Kasumi-1 (cell line): Measurements from ENCODE around the gene NAALADL2.
A peak's percentile ranks its signal among the peaks of the same experiment; 100 is the strongest.
"Not testable (repeated sequence)": the region's sequence is repeated elsewhere in the genome, so short reads cannot be mapped to it uniquely, and the experiment has no call there.

Source experiments
- DNase-seq, 2 experiments: peaks; one replicate each; lab custom pipeline; 2025; lab: John Stamatoyannopoulos, UW

Gene NAALADL2

GRCh38 chr3:175129571-175129970, 270.4 kb downstream of the NAALADL2 start:
- no peak for DNase-seq

DNA sequence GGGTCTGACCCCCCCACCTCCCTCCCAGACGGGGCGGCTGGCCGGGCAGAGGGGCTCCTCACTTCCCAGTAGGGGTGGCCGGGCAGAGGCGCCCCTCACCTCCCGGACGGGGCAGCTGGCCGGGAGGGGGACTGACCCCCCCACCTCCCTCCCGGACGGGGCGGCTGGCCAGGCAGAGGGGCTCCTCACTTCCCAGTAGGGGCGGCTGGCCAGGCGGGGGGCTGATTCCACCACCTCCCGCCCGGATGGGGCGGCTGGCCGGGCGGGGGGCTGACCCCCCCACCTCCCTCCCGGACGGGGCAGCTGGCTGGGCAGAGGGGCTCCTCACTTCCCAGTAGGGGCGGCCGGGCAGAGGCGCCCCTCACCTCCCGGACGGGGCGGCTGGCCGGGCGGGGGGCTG, 272.7 kb downstream of the NAALADL2 start:
- not testable (repeated sequence) for DNase-seq

- not testable (repeated sequence) for DNase-seq
These were observed 273.6 kb downstream of the NAALADL2 start for GRCh38 chr3:175132706-175133105.

DNA sequence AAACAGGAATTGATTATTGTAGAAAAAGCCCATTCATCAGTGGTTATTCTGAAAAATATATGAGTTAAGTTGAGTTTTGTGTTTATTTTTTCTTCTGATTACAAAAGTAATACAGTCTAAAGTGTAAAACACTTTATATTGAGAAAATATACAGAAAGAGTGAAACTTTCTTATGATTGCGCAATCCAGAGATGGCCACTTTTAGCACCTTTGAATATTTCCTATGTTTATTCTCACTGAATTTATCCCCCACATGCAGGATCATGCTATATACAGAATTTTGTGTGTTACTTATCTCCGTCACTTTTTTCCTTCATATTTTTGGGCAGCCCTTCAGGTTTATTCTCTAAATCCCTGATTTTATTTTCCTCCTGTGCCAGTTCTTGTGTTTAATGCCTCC, 285.2 kb downstream of the NAALADL2 start:
- DNase-seq: no peak

DNA sequence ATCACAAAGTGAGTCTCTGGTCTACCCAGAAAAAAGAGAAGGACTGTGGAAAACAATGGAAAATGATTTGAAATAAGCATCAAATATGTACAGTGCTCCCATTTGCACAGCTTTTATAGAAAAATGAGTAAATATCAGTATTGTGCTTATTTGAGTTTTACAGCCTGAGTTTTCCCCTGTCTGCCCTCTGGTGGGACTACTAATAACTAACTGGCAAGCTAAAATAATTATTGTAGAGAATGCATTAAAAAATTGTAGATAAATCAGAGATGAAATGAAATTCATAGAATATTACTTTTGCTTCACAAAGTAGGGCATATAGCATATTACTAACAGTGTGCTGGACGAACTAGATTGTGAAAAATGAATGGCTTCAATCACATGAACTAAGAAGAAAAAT, 287.1 kb downstream of the NAALADL2 start:
- DNase-seq: peak; percentile 8 to 23

DNA sequence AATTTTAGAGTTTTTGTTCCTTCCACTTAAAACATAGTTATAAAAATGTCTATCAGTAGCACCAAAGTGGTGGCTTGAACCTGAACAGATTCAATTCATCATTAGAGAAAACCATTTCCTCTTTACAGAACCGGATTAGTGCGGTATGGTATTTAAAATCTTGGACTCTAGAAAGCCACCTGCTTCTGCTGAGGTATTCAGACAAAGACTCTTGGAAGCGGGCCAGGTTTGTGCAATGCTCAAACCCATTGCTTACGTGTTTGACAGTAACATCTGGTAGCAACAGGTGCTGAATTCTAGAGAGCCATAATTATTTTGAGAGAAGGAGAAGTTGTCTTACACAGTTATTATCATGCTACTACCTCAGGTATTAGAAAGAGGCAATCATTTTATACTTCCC, 290.5 kb downstream of the NAALADL2 start:
- no peak for DNase-seq

DNA sequence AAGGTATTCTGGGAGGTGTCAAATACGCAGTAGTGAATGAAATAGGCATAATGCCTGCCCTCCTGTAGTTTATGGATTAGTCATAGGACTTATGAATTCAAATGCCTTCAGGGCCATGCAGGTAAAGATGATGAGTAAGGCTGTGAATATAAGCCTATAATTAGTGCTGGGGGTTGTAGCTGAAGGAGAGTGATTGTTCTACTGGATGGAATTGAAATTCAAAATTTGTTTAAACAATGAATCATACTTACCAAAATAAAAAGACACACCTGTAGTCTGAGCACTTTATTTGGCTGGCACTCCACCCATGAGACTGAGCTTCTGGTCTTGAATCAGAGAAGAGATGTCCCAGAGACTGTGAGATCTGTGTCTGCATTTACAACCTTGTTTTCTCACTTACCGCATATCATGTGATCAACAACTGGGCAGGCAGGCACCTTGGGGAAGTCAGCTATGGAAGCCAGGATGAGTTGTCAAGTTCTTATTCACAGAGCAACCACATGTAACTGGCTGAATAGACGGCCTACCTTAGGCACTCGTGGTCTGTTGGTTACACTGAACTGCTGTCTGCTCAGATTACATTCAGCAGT, 291.8 kb downstream of the NAALADL2 start:
- DNase-seq: no peak

- DNase-seq: no peak
These were observed 294.5 kb downstream of the NAALADL2 start for GRCh38 chr3:175153595-175153994.

DNA sequence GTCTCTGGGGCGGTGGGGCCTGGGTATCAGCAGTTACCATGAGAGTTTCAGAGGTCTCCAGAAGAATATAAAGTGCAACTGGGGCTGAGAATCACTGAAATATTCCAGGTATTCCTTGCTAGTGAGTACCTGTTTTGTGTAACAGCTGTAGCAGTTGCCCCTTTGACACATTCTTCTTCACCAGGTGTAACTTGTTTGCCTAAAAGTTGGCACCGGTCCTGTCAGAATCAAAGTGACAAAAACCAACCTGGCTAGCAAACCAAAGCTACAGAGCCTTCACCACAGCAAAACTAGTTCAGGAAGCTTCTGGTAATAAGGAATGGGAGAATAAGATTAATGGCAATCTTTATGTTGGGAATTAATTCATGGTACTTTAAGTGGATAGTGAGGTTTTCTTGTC, 296.0 kb downstream of the NAALADL2 start:
- DNase-seq: no peak

DNA sequence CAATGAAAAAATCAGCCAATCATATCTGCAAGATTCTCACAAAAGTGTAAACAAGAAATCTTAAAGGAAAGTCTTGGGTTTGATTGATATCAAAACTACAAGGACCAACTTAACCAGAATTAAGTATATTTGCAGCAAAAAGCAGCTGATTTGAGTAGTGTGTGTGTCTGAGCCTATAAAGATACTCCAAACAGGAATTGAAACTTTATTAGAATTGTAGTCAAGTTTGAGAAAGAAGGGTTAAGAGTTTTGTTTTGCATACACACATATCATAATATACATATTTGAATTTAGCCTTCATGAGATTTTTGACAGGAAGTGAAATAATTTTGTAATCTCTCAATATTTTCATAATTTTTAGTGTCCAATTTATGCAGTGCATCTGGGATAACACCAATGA, 300.1 kb downstream of the NAALADL2 start:
- no peak for DNase-seq

DNA sequence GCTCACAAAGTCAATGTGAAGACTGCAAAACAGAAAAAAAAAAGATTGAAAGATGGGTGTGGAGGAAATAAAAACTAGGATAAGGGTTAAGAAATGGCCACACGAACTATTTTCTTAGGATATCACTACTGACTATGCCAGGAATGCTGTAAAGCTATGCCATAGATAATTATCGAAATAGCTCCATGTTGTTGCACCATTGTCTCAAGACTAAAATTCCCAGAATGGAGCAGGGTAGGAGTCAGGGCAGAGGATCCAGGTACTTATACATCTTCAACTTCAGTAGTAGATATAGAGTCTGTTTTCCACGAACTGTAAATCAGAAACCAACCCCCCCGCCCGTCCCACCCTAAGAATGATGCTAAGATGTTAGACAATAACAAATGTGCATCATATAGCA, 302.2 kb downstream of the NAALADL2 start:
- no peak for DNase-seq

GRCh38 chr3:175163686-175164085, 304.6 kb downstream of the NAALADL2 start:
- DNase-seq: no peak

DNA sequence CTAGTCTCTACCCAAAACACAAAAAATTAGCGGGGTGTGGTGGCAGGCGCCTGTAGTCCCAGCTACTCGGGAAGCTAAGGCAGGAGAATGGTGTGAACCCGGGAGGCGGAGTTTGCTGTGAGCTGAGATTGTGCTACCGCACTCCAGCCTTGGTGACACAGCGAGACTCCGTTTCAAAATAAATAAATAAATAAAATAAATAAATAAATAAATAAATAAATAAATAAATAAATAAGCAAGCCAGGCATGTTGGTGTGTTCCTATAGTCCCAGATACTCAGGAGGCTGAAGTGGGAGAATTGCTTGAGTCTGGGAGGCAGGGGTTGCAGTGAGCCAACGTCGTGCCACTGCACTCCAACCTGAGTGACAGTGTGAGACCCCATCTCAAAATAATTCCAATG, 314.0 kb downstream of the NAALADL2 start:
- not testable (repeated sequence) for DNase-seq

DNA sequence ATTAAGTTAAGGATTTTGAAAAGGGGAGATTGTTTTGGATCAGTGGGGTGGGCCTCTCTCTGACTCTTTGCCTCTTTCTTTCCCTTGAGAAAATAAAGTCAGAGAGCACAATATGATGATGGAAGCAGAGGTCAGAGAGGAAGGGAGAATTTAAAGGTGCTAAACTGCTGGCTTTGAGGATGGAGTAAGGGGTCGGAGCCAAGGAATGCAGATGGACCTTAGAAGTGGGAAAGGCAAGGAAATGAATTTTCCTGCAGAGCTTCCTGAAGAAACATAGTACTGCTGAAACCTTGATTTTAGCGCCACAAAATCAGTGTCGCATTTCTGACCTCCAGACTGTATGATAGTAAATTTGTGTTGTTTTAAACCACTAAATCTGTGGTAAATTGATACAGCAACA, 317.4 kb downstream of the NAALADL2 start:
- DNase-seq: no peak

DNA sequence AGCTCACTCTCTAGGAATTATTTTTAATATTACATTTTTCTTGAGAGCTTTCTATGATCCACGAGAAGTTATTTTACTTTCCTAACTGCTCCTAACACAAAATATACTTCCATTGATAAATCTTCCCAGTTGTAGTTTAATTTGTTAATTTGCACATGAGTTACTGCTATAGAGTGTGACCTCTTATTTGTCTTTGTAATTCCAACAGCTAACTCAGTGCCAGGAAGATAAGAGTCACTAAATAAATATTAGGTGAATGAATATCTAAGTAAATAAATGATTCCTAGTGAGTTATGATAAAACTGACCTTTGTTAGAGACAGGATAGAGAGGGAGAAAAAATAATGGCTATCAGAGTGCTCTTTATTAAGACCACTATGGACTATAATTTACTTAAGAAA, 319.9 kb downstream of the NAALADL2 start:
- DNase-seq: no peak

DNA sequence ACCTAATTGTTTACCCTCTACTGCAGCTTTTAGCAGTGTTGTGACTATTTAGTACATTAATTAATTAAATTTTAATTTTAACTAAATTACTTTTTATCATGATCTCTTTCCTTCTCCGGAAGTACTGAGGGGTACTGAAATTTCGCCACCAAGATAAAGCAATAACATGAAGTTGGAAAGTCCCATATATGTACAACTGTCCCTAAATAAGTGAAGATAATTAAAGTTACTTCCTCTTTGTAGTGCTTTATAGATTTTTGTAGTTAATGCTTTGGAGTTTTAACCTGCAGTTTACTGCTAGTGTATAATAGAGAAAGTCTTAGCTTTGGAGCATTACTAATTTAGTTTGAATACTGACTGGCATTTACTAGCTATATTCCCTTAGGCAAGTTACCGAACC, 325.3 kb downstream of the NAALADL2 start:
- DNase-seq: no peak

GRCh38 chr3:175185903-175186302, 326.8 kb downstream of the NAALADL2 start:
- DNase-seq: no peak

GRCh38 chr3:175186511-175186910, 327.4 kb downstream of the NAALADL2 start:
- DNase-seq: no peak

DNA sequence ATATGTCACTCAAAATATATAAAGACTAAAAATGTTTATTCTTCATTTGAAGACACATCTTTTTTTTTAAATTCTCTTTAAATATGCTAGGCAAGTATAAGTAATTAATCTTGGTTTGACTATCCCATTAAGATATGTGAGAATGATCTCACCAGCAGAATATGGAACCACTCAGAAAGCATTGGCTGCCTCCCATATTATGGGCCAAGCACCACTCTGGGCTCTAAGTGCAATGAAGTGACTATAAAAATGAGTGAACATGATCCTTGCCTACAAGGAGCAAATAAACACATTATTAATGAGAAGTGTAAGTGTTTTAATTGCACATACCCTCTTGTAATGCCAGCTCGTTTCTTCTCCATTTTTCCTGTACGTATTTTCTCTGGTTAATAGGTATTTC, 328.5 kb downstream of the NAALADL2 start:
- DNase-seq: no peak

DNA sequence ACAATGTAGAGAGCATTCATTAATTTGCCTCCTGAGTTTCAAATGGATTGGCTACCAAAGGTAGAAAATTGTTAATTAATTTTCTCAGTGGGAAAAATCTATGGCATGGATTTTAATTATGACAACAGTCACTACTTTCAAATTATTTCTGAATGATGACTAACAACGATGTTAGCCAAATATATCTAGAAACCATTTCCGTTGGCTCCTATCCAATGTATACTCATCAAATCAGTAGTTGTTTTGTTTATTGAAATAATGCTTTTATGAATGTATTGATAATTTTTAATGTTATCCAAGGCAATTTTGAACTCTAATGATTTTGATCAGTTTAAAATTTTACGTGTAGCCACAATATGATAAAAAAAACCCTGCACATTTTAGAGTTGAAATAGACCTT, 333.4 kb downstream of the NAALADL2 start:
- no peak for DNase-seq

DNA sequence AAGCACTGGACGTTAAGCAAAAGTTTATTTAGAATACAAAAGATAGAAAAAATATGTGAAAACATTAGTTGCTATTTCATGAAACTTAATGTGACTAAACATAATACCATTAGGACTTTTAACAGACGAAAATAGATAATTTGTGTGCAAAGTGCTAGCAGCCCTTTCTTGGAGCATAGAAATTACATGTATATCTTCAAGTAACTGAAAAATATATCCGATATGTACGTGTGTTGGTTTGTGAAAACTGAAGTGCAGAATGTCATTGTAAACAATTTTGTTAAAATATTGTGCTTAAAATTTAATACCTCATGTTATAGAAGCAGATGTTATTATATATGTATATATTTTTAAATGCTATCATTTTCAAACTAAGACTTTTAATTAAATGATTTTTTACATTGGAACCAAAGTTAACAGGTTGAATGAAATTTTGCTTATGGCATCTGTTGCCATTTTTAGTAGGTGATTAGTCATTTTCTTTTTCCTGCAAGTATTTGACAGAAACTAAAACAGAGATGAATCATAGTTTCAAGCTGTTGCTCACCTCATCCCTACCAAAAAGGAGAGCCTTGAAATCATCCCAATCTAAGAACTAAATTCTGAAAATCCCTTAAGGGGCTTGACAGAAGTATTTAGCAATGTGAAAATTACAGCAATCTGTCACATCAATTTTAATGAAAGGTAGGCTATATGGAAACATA, 334.8 kb downstream of the NAALADL2 start:
- DNase-seq: no peak

DNA sequence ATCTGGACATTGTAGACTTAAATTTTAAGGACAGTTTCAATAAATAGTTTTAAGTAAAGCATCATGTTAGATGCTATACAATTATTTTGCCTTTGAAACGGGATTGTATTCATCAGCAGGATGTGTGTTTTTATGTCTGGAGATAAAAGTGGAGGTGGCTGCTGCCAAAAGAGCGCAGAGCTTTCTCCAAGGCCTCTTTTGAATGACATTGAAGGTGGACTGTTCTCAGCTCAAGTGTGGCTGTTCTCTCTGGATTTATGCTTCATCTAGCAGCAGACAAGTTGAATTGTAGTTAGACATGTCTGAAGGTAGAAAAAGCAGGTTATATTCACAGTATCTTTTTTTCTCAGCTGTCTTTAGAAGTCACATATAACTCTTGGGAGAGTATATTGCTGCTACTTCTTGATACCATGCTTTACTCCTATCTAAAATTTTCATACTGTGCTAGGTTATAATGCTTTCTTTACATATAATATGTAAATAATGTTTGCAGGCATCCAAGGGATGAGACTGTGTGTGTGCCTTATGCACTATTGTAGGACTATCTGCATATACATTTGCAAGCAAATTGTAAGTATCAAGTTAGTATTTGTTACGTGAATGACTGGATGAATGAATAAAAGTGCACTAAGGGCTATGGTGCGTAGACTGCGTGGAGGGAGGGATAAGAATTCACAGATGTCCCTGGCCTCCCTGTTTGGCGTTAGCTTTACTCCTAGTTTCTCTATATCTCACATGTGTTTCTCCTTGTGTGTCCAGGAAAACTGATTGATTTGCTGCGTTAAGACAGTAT, 340.1 kb downstream of the NAALADL2 start:
- DNase-seq: no peak

DNA sequence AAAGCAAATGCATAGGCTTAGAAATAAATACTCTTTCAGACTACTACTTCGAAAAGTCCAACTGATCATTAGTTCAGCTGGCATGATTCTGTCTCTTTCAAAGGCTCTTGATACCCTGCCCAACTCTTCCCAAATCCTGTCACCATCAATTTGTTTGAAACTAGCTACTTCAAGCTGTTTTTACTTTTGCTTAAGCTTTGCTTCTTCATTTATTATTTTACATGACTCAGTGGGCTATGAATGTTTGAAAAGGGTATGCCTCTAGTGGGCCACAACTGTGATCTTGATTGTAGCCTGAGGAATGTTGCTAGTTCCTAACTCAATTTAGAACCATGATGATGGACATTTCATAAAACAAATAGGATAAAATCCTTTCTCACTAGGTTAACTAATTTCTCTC, 340.8 kb downstream of the NAALADL2 start:
- no peak for DNase-seq
